Spinal cord (tissue), 10 donors: ENCODE measurements around the gene CCSAP. TPM values are rescaled to one million over a fixed set of nuclear protein-coding genes. Genes with fewer than 3 reads are reported as not detected.
A peak's percentile ranks its signal among the peaks of the same experiment; 100 is the strongest.

ENCODE experiments used
- DNase-seq, 6 donors: peaks; one replicate each; pipeline versions ENCODE4 v3.0.0 to v3.0.0-alpha.2; 2013 to 2015; ENCODE audit warnings: low spot score in 6 of 6, low read depth in 4 of 6
- H3K27ac ChIP-seq: one replicate; pipeline ENCODE4 v1.5.1; 2013; ENCODE audit warnings: low read depth, low read length, control low read depth
- H3K27me3 ChIP-seq: one replicate; pipeline ENCODE4 v1.6.1; 2013; ENCODE audit warnings: low read length; ENCODE audit not compliant: control insufficient read depth, insufficient read depth
- H3K36me3 ChIP-seq: one replicate; pipeline ENCODE4 v1.6.1; 2013; ENCODE audit warnings: low read length; ENCODE audit not compliant: control insufficient read depth, insufficient read depth
- H3K4me1 ChIP-seq: one replicate; pipeline ENCODE4 v1.6.1; 2013; ENCODE audit warnings: low read length; ENCODE audit not compliant: control insufficient read depth, insufficient read depth
- H3K4me3 ChIP-seq: one replicate; pipeline ENCODE4 v1.5.1; 2013; ENCODE audit warnings: low read depth, low read length, control low read depth
- H3K9me3 ChIP-seq: one replicate; pipeline ENCODE4 v1.6.1; 2013; ENCODE audit warnings: low read length; ENCODE audit not compliant: control insufficient read depth, insufficient read depth
- WGBS: methylation state at CpG from one replicate; pipeline ENCODE4 v1.1.5; 2013; ENCODE audit warnings: missing lambda C conversion rate; ENCODE audit not compliant: insufficient coverage; 5-methylcytosine and 5-hydroxymethylcytosine counted together
- polyA plus RNA-seq, 2 donors: library from polyadenylated mRNA; unstranded; fragments of 120-200 nt; gene quantifications; one replicate each; pipeline ENCODE4 v1.2.1, GENCODE V29; 2013; ENCODE audit not compliant: insufficient read length in 2 of 2
- total RNA-seq, 2 donors: library from RNA; depleted of rRNA in 1 of 2; stranded (reverse); fragments of 120-200 nt in 1 of 2; fragments of >200 nt in 1 of 2; gene quantifications; one replicate each; pipeline versions ENCODE4 v1.2.3 to v1.2.4, GENCODE V29; 2013 to 2014
- donor health status: healthy.

Gene CCSAP
- total and polyA plus RNA-seq, 4 donors, result 14.0 to 34.7 (median 21.2) TPM

DNA sequence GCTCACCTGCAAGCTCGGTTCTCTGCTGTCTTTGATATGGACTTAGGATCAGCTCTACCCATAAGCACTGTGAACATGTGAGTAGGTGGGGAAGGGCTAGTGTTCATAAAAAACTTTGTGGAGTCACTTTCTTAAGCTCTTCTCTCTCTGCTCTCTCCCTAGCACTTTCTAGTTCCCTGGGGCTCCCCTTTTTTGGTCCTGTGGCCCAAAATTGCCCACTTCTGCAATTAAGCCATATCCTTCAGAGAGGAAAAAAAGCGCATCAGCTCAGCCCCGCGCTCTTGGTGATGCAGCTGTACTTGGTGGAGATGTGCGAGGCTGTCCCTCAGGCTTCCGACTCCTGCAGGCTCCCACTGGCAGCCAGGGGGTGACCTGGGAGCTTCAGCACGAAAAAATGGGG lies 23.4 kb downstream of the CCSAP start:
- DNase-seq, result no peak
- Histone ChIP-seq H3K27me3 (no peaks in the 10 kb centered on the region), H3K4me3 (no peak overlapping the region), H3K4me1 (no peaks in the 10 kb centered on the region), H3K9me3 (peaks cover 2% of the 10 kb centered on the region), H3K27ac (no peak overlapping the region), H3K36me3 (peaks cover 20% of the 10 kb centered on the region)
- WGBS, result 86% methylated on average over 5 of the region's 7 CpGs

DNA sequence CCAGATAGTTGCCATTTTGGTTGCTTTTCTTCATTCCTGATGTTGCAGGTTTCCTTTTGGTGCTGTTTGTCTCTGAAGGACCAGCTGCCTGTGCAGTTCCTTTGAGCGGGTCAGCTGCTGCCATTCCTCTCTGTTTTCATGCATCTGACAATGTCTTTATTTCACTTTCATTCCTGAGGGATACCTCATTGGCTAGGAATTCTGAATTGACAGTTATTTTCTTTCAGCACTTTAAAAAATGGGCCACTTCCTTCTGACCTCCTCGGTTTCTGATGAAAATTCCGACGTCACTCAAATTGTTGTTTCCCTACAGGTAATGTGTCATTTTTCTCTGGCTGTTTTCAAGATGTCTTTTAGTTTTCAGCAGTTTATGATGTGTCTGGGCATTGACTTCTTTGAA lies 24.8 kb downstream of the CCSAP start:
- WGBS, result 53% methylated on average over 2 of the region's 4 CpGs
- DNase-seq, result no peak
- no peak overlapping the region for H3K27ac ChIP-seq
- H3K4me3 ChIP-seq, result no peak overlapping the region
- no peaks in the 10 kb centered on the region for H3K27me3 ChIP-seq
- H3K36me3 ChIP-seq, result peaks cover 18% of the 10 kb centered on the region
- H3K9me3 ChIP-seq, result peaks cover 2% of the 10 kb centered on the region
- no peaks in the 10 kb centered on the region for H3K4me1 ChIP-seq

DNA sequence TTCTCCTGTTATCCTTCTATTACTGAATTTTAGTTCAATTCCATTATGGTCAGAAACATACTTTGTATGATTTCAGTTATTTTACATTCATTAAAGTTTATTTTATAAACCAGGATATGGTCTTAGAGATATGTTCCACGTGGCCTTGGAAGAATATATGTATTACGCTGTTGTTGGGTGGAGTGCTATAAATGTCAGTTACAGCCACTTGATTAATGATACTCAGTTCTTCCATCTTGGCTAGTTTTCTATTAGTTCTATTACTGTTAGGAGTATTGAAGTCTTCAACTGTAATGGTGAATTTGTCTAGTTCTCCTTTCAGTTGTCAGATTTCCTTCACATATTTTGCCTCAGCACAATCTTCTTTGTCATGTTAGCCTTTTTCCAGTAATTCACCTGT lies 26.7 kb downstream of the CCSAP start:
- Histone ChIP-seq H3K27ac (no peak overlapping the region), H3K4me3 (no peak overlapping the region), H3K36me3 (peaks cover 26% of the 10 kb centered on the region), H3K27me3 (no peaks in the 10 kb centered on the region), H3K9me3 (peaks cover 2% of the 10 kb centered on the region), H3K4me1 (no peaks in the 10 kb centered on the region)
- no peak for DNase-seq
- WGBS, result no CpG with 5 or more reads among the region's 2 CpGs

DNA sequence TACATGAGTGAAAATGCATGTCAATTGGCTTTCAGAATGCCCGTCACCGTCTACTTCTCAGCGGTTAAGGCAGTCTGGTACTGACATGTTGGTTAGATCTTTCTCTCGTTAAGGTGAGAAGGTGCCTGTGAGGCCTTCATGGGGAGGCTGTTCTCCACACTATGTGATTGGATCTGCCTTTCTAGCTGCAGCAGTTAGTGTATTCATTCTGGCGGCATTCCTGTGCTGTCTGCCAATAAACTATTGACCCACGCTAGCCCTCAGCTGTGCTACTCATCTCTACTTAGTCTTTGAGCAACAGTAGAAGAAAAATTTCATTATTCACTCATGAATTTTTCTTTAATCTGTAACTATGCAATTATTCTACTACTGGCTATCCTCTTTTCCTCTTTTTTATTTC lies 32.0 kb downstream of the CCSAP start:
- no peaks in the 10 kb centered on the region for H3K27me3 ChIP-seq
- WGBS, result 64% methylated on average over 6 of the region's 6 CpGs
- H3K9me3 ChIP-seq, result peaks cover under 1% of the 10 kb centered on the region
- peak in 1 of 6 donors; percentile 21 for DNase-seq
- no peak overlapping the region for H3K4me3 ChIP-seq
- H3K4me1 ChIP-seq, result no peaks in the 10 kb centered on the region
- H3K27ac ChIP-seq, result no peak overlapping the region
- H3K36me3 ChIP-seq, result peaks cover 21% of the 10 kb centered on the region

DNA sequence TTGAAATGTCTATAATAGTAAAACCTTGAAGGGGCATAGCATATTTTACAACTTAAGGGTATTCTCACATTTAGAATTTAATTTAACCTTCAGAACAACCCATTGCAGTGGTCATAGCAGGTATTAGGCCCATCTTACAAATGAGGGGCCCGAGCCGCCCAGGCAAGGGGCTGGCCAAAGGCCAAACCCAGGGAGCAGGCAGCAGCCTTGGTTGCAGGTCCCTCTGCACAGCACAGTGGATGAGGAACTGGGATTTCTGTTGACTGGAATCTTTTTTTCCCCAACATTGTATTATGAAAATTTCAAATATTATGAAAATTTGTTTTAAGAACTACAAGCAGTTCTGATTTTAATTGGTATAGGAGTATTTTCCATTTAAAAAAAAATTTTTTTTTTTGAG lies 33.2 kb downstream of the CCSAP start:
- 70% methylated on average over 2 of the region's 2 CpGs for WGBS
- peaks cover 21% of the 10 kb centered on the region for H3K36me3 ChIP-seq
- no peaks in the 10 kb centered on the region for H3K9me3 ChIP-seq
- H3K27me3 ChIP-seq, result no peaks in the 10 kb centered on the region
- no peak overlapping the region for H3K27ac ChIP-seq
- H3K4me1 ChIP-seq, result no peaks in the 10 kb centered on the region
- no peak overlapping the region for H3K4me3 ChIP-seq
- no peak for DNase-seq

DNA sequence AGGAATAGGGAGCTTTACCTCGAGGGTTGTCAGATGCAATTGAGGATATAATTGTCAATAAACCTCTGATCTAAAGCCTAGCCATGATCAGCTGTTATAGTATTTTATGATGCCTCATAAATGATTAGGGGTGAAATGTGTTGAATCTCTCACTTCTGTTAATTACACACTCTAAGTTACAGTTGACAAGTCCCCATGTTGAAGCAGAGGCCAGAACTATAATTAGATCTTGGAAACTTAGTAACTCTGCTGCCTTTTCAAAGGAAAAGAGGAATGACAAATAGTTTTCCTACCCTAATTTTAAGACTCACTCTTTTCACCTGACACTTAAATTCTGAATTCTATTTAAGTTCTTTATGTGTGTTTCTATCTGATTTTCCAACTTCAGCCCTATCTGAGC lies 33.8 kb downstream of the CCSAP start:
- Histone ChIP-seq H3K4me1 (no peaks in the 10 kb centered on the region), H3K27me3 (no peaks in the 10 kb centered on the region), H3K27ac (no peak overlapping the region), H3K36me3 (peaks cover 21% of the 10 kb centered on the region), H3K4me3 (no peak overlapping the region), H3K9me3 (no peaks in the 10 kb centered on the region)
- WGBS, result no CpG with 5 or more reads among the region's 1 CpG
- no peak for DNase-seq

DNA sequence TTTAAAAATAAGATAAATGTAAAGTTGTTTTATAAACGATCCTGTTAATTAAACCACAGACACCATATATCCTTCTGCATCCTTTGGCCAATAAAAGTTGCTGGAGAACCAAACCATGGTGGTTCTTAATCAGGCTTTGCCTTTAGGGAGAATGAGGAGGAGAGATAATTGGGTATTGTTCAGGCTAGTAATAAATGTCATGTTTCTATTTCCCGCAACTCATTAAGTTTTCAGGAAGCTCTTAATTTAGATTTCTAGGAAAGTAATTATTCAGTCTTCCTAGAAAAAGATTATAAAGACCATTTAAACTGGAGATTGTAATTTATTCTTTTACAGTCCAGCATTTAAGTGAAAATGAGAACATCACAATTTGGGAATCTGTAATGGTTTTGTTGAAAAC lies 37.5 kb downstream of the CCSAP start:
- no CpG with 5 or more reads among the region's 2 CpGs for WGBS

DNA sequence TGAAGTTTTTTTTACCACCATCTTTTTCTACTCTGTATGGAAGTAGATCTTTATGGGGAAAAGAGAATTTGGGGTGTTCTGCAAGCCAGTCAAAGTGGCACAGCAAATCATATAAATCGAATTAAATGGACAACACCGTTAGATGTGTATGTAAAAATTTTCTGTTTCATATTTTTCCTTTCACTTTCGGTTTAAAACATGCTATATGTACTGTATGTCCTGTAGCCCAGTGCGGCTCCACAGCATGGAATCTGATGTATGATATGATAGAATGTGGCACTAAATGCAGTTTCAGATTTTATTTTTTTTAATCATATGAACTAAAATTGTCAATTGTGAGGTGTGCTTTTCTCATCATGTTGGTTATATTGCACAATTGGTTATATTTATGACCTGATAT lies 39.0 kb downstream of the CCSAP start:
- Histone ChIP-seq H3K27me3 (no peaks in the 10 kb centered on the region), H3K4me1 (no peaks in the 10 kb centered on the region), H3K4me3 (no peak overlapping the region), H3K27ac (no peak overlapping the region), H3K9me3 (no peaks in the 10 kb centered on the region), H3K36me3 (peaks cover 32% of the 10 kb centered on the region)
- no CpG with 5 or more reads among the region's 4 CpGs for WGBS
- DNase-seq, result no peak

More for the DNA sequence above, 37.5 kb downstream of the CCSAP start:
- Histone ChIP-seq H3K27me3 (no peaks in the 10 kb centered on the region), H3K4me3 (no peak overlapping the region), H3K9me3 (no peaks in the 10 kb centered on the region), H3K4me1 (no peaks in the 10 kb centered on the region), H3K27ac (no peak overlapping the region), H3K36me3 (peaks cover 24% of the 10 kb centered on the region)
- DNase-seq, result peak in 1 of 6 donors; percentile 57

DNA sequence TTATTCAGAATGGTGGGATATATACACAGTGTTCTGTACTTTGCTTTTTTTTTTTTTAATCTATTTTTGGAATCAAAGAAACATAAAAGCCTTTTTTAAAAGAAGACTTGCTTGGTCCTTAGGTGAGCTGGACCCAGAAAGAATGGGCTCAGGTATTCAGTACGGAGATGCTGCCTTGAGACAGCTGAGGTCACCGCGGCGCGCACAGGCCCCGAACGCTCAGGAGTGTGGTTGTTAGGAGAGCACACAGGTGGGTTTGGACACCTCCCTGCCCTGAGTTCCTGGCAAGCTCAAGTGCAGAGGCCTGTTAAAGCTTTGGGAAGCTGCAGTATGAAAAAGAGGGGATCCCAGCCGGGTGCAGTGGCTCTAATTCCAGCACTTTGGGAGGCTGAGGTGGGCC lies 40.1 kb downstream of the CCSAP start:
- Histone ChIP-seq H3K27me3 (no peaks in the 10 kb centered on the region), H3K4me3 (no peak overlapping the region), H3K4me1 (no peaks in the 10 kb centered on the region), H3K36me3 (peaks cover 26% of the 10 kb centered on the region), H3K9me3 (no peaks in the 10 kb centered on the region), H3K27ac (no peak overlapping the region)
- DNase-seq, result no peak
- WGBS, result 99% methylated on average over 7 of the region's 8 CpGs

DNA sequence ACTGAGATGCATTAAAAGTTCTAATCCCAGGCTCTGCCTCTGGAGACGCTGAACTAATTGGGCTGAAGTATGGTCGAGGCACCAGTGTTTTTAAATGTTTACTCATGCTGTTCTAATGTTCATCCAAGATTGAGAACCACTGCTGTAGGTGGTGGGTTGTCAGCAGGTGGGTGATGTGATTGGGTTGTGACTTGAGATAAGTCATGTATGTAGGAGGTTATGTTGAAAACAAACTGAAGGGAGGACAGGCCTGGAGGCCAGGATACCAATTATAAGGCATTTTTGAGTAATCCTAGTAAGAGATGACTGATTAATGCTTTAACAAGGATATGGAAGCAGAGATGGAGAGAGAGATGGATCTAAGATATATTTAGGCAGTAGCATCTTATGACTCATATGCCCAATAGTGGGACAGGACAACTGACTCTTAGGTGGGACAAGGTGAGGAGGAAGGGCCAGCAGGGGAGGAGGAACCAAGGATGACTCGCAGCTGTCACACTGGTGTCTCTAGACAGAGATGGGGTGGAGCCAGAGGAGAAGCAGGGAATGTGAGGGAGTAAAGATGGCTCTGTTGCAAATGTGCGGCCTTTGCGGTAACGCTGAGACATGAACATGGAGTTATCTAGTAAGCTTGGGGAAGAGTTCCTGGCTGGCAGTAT lies 42.6 kb downstream of the CCSAP start:
- Histone ChIP-seq H3K36me3 (peaks cover 26% of the 10 kb centered on the region), H3K27ac (no peak overlapping the region), H3K4me1 (no peaks in the 10 kb centered on the region), H3K27me3 (no peaks in the 10 kb centered on the region), H3K4me3 (no peak overlapping the region), H3K9me3 (no peaks in the 10 kb centered on the region)
- WGBS, result 89% methylated on average over 6 of the region's 6 CpGs
- no peak for DNase-seq
